K562 (cell line): ENCODE results near the gene ATP8B2. TPM values are rescaled to one million over a fixed set of nuclear protein-coding genes. Genes with fewer than 3 reads are reported as not detected.
A peak's percentile ranks its signal among the peaks of the same experiment; 100 is the strongest.

Experiments
- AFF4 ChIP-seq: sonication (generic); formaldehyde crosslinking; IDR thresholded peaks from 2 replicates; pipeline ENCODE4 v1.8.0; 2023; ENCODE audit warnings: mild to moderate bottlenecking, missing genetic modification reagents
- CBFA2T2 ChIP-seq: fragments of 450-650 bp; conservative IDR thresholded peaks from 2 replicates; pipeline ENCODE4 v1.6.1; 2017; ENCODE audit warnings: mild to moderate bottlenecking
- CHD4 ChIP-seq: fragments of 200-600 bp; sonication (generic); IDR thresholded peaks from 3 replicates; pipeline ENCODE4 v1.6.1; 2012; ENCODE audit warnings: low read depth, mild to moderate bottlenecking, mixed read lengths, low read length, inconsistent platforms; ENCODE audit not compliant: insufficient read depth, insufficient replicate concordance, poor library complexity, severe bottlenecking
- DMBX1 ChIP-seq: fragments of 250-450 bp; sonication (Bioruptor Pico); IDR thresholded peaks from 2 replicates; pipeline ENCODE4 v1.8.0; 2022; ENCODE audit warnings: inconsistent platforms, mild to moderate bottlenecking, moderate library complexity, borderline replicate concordance
- ETS1 ChIP-seq: conservative IDR thresholded peaks from 2 replicates; pipeline ENCODE4 v1.6.1; 2011; ENCODE audit warnings: low read depth, mild to moderate bottlenecking, low read length; ENCODE audit not compliant: control insufficient read depth
- GABPA ChIP-seq: fragments of 200-800 bp; sonication (Bioruptor generic); conservative IDR thresholded peaks from 2 replicates; pipeline ENCODE4 v1.6.1; 2016; ENCODE audit warnings: low read depth, missing genetic modification characterization, missing compliant biosample characterization
- HES1 ChIP-seq: fragments of 450-650 bp; IDR thresholded peaks from 2 replicates; pipeline ENCODE4 v1.6.1; 2016; ENCODE audit warnings: low read depth, mild to moderate bottlenecking, moderate library complexity
- HNRNPK ChIP-seq: fragments of 200-400 bp; formaldehyde crosslinking; IDR thresholded peaks from one replicate; pipeline ENCODE4 v1.6.1; 2018; ENCODE audit warnings: mild to moderate bottlenecking, low read depth, low read length; ENCODE audit not compliant: poor library complexity, severe bottlenecking
- LCOR ChIP-seq: sonication (generic); formaldehyde crosslinking; IDR thresholded peaks from 2 replicates; pipeline ENCODE4 v1.8.0; 2022; ENCODE audit warnings: mild to moderate bottlenecking, missing genetic modification reagents
- MTA2 ChIP-seq: fragments of 450-650 bp; IDR thresholded peaks from 2 replicates; pipeline ENCODE4 v1.6.1; 2016; ENCODE audit warnings: low read depth
- MTA3 ChIP-seq: fragments of 450-650 bp; formaldehyde crosslinking; IDR thresholded peaks from 2 replicates; pipeline ENCODE4 v1.6.1; 2017; ENCODE audit warnings: mild to moderate bottlenecking, borderline replicate concordance
- SETDB1 ChIP-seq: IDR thresholded peaks from one replicate; pipeline ENCODE4 v1.6.1; 2012; ENCODE audit warnings: low read length, control low read depth, inconsistent platforms
- TAF7 ChIP-seq: fragments of 450-650 bp; IDR thresholded peaks from 2 replicates; pipeline ENCODE4 v1.6.1; 2016; ENCODE audit warnings: missing genetic modification characterization, missing compliant biosample characterization
- TARDBP ChIP-seq: fragments of 450-650 bp; IDR thresholded peaks from 2 replicates; pipeline ENCODE4 v1.6.1; 2016
- TBP ChIP-seq: optimal IDR thresholded peaks from 2 replicates; pipeline ENCODE3; 2011; ENCODE audit warnings: low read depth, low read length, improper control_type of control experiment
- TFE3 ChIP-seq: fragments of 450-650 bp; formaldehyde crosslinking; IDR thresholded peaks from 2 replicates; pipeline ENCODE4 v1.4.0; 2020; ENCODE audit warnings: mild to moderate bottlenecking, mixed read lengths
- ZBTB1 ChIP-seq: sonication (generic); formaldehyde crosslinking; IDR thresholded peaks from 2 replicates; pipeline ENCODE4 v1.8.1; 2023; ENCODE audit warnings: missing genetic modification reagents, low read depth, mild to moderate bottlenecking, borderline replicate concordance
- ZNF197 ChIP-seq: fragments of 200-800 bp; sonication (Bioruptor generic); IDR thresholded peaks from 2 replicates; pipeline ENCODE4 v1.6.1; 2016; ENCODE audit warnings: low read depth, missing genetic modification characterization, missing compliant biosample characterization
- ZNF695 ChIP-seq: fragments of 450-650 bp; formaldehyde crosslinking; IDR thresholded peaks from 2 replicates; pipeline ENCODE4 v1.4.0; 2020; ENCODE audit warnings: mild to moderate bottlenecking, moderate library complexity
- ZZZ3 ChIP-seq: fragments of 450-650 bp; IDR thresholded peaks from 2 replicates; pipeline ENCODE4 v1.6.1; 2016; ENCODE audit warnings: antibody characterized with exemption, mild to moderate bottlenecking, moderate library complexity
- polyA plus RNA-seq, 8 experiments: library from polyadenylated mRNA; depleted of rRNA in 4 of 8; stranded (reverse) in 5 of 8; unstranded in 3 of 8; fragments of >200 nt; fragmentation: Nextera tagmentation in 2 of 8; fragmentation: Illumina TruSeq in 1 of 8; extraction: Ambion mirVana in 2 of 8; extraction: Trizol in 1 of 8; gene quantifications; 2 replicates each; pipeline versions ENCODE4 v1.2.1 to v1.2.3, GENCODE V29; 2011 to 2014; ENCODE audit warnings: inconsistent platforms in 1 of 8, missing spikeins in 1 of 8
- total RNA-seq, 7 experiments: library from RNA; depleted of rRNA in 6 of 7; stranded (reverse); fragments of >200 nt in 6 of 7; fragmentation: Illumina TruSeq in 2 of 7; extraction: Trizol in 2 of 7; gene quantifications; 2 replicates each; pipeline versions ENCODE4 v1.2.1 to v1.2.3, GENCODE V29; 2011 to 2021; ENCODE audit warnings: low replicate concordance in 1 of 7

The ATP8B2 gene
- total and polyA plus RNA-seq, 9 of the 15 experiments (the other 6 are each of a cell fraction or from before 2014, with no cell fraction given): 0.27 to 33.2 (median 18.4) TPM

GRCh38 chr1:154352581-154353459 is 27.5 kb downstream of the ATP8B2 start (continued):
- TF ChIP-seq TFE3 (CRISPR knock-in tag) (no peak), ZZZ3 (no peak), ETS1 (no peak), ZBTB1 (0 out of 2 replicates have a peak, but pooled peaks have one; percentile 52), LCOR (CRISPR knock-in tag) (peak; percentile 40; the same call in 1 of the 2 replicates), AFF4 (CRISPR knock-in tag) (0 out of 2 replicates have a peak, but pooled peaks have one; percentile 45), GABPA (no peak), SETDB1 (no peak), HNRNPK (no peak), CBFA2T2 (peak; percentile 65), MTA2 (peak; percentile 41; the same call in 1 of the 2 replicates), DMBX1 (CRISPR knock-in tag) (no peak), TARDBP (no peak), ZNF695 (CRISPR knock-in tag) (no peak), HES1 (no peak), TAF7 (tag) (no peak), MTA3 (peak; percentile 77; the same call in 1 of the 2 replicates), ZNF197 (CRISPR knock-in tag) (no peak; the same call in 1 of the 2 replicates), TBP (no peak), CHD4 (no peak)
